Vagina (tissue), 2 donors: ENCODE measurements around the gene DSTYK.

Experiments used
- CTCF ChIP-seq, 3 experiments: fragments of 450-650 bp in 2 of 3; fragments of 200-600 bp in 1 of 3; sonication (generic) in 1 of 3; IDR thresholded peaks; one replicate each; pipeline ENCODE4 v1.5.1; 2017 to 2019; ENCODE audit warnings: antibody characterized with exemption in 3 of 3, mild to moderate bottlenecking in 2 of 3, moderate library complexity in 2 of 3
- POLR2A ChIP-seq, 2 donors: fragments of 450-650 bp; IDR thresholded peaks; one replicate each; pipeline ENCODE4 v1.6.1; 2017; ENCODE audit warnings: antibody characterized with exemption in 2 of 2, mild to moderate bottlenecking in 2 of 2, moderate library complexity in 2 of 2

DNA sequence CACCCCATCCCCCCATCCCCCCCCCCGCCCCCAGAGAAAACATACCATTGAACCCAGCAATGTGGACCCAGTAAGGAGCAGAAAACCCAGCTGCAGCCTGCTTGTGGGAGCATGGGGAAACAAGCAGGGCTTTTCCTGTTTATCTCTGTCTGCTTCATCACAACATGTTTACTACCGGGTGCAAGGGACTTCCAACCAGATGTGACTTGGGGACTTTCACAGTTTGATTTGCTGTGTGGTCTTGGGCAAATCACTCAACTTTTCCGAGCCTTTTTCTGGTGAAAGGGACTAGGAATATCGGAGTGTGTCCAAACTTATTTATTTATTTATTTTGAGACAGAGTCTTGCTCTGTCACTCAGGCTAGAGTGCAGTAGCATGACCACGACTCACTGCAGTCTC lies 19.5 kb upstream of the DSTYK start:
- TF ChIP-seq POLR2A (IDR thresholded peaks at IDR 0.05) (no peak), CTCF (IDR thresholded peaks at IDR 0.05) (no peak)
